ENCODE results near the gene GP1BB.

Gene GP1BB

GRCh38 chr22:19727310-19728150 lies 4.2 kb downstream of the GP1BB start:
- no peak for DNase-seq (ENCODE audit: low spot score)

DNA sequence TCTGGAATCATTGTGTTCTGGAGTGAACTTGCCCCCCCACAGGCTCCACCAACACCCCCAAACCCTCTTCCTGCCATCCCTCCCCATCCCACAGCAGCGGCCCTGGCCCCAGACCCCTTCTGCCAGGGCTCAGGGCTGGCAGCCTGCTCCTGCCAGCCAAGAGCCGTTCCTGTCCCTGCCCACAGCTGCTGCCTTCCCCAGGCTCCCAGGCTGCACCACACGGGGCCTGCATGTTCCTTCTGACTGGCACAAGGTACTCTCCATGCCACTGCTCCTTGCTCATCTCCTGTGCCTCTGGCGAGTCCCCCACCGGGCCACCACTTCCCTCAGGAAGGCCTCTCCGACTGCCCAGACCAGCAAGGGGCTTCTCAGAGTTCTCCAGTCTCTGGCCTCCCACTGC lies 4.9 kb downstream of the GP1BB start:
- no peak for DNase-seq (ENCODE audit: low spot score)

- DNase-seq (ENCODE audit: low spot score): no peak
These were observed 5.5 kb downstream of the GP1BB start for GRCh38 chr22:19728836-19729235.

- DNase-seq (ENCODE audit: low spot score): no peak
These were observed 6.2 kb downstream of the GP1BB start for GRCh38 chr22:19729507-19729906.

DNA sequence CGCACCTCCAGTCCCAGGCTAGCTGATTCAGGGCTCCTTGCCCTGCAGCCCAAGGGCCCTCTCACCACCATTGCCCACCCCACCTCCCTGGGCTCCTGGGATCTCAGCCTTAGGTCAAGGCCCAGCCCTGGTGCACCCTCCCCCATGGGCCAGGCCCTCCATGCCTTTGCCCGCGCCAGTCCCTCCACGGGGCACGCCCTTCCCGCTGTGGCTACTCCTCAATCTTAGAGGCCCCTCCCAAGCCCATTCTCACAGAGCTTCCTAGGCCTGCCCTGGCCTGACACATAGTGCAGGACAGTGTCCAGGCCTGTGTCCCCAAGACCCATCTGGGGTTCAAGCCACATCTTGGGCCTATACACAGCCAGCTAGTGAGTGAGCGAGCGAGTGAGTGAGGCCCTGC lies 6.9 kb downstream of the GP1BB start:
- DNase-seq (ENCODE audit: low spot score): no peak

GRCh38 chr22:19730655-19731360 lies 7.5 kb downstream of the GP1BB start:
- DNase-seq (ENCODE audit: low spot score): peak; percentile 80

GRCh38 chr22:19731361-19732135 lies 8.2 kb downstream of the GP1BB start:
- no peak for DNase-seq (ENCODE audit: low spot score)

GRCh38 chr22:19732403-19733113 lies 9.2 kb downstream of the GP1BB start:
- DNase-seq (ENCODE audit: low spot score): no peak

- DNase-seq (ENCODE audit: low spot score): no peak
These were observed 10.4 kb downstream of the GP1BB start for GRCh38 chr22:19733755-19734154.

- no peak for DNase-seq (ENCODE audit: low spot score)
These were observed 10.8 kb downstream of the GP1BB start for GRCh38 chr22:19734163-19734562.

DNA sequence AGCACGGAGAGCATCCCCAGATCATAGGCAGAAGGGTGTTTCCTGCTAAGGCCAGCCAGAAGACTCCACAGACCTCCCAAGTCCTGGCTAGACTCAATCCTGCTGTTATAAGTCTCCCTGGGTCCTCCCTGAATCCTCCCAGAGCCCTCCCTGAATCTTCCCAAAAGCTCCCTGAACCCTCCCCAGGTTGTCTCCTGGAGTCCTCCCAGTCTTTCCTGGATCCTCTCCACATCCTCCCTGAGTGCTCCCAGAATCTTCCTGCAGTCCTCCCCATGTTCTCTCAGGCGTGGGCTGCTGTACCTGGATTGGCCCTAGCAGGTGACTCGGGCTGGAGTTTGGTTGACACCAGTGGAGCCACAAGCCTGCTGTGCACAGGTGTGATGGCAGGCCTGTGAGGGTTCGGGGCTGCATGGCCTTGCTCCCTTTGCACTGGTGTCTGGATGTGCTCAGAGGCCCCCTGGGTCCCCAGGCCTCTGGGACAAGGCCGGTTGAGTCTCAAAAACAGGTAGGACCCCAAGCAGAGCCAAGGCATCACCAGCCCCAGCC lies 11.6 kb downstream of the GP1BB start:
- no peak for DNase-seq (ENCODE audit: low spot score)

DNA sequence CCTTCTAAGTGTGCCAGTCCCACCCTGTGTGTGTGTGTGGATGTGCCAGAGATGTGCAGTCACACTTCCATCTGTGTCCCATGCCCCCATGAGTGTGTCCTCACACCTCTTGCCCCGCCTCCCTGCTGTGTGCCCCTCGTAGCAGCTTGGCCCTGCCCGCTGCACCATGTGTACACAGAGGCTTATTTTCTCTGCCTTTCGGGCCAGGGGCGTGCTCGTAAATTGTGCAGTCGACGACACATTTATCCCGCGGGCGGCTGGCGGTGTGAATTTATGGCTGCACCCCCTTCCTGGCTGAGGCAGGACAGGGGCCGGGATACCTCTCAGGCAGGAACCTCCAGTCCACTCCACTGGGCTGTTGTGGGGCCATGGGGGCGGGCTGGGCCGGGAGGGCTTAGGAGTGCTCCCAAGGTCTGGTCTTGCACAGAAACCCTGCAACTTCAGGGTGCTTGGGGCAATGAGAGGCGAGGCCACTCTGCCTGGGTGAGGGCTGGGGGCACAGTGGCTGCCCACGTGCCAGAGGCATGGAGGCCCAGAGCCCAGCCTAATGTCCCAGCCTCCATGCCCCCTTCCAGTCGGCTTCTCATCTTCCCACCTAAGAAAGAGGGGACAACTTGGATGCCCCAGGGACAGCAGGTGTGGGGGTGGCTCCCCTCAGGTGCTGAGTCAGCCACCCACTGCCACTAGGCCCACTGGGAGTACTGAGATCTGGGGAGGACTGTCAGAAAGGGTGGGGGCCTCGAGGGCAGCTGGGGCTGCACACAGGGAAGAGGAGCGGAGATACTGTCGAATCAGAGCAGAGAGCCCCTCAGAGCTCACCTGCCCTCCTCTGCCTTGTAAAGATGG lies 12.5 kb downstream of the GP1BB start:
- DNase-seq (ENCODE audit: low spot score): no peak

GRCh38 chr22:19737846-19738663 lies 14.7 kb downstream of the GP1BB start:
- no peak for DNase-seq (ENCODE audit: low spot score)

- DNase-seq (ENCODE audit: low spot score): no peak
These were observed 15.5 kb downstream of the GP1BB start for GRCh38 chr22:19738664-19739447.

DNA sequence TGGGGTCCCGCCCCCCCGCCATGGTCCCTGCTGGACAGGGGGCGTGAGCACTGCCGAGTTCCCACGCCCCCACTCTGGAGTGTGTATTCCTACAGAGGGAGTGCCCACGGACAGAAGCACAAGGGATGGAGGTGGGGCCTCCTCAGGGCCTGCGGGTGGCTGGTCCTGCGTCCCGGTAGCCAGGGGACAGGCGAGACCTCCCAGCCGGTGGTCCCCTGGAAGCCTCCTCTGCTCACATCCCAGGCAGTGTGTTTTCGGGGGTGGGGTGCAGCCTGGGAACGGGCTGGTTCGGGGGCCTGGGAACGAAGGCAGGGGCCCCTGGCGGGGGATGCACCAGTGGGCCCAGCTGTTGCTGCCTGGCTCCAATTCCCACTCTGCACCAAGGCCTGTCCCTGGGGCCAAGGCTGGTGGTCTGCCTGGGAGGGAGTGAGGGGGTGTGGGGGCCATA lies 16.1 kb downstream of the GP1BB start:
- DNase-seq (ENCODE audit: low spot score): no peak

DNA sequence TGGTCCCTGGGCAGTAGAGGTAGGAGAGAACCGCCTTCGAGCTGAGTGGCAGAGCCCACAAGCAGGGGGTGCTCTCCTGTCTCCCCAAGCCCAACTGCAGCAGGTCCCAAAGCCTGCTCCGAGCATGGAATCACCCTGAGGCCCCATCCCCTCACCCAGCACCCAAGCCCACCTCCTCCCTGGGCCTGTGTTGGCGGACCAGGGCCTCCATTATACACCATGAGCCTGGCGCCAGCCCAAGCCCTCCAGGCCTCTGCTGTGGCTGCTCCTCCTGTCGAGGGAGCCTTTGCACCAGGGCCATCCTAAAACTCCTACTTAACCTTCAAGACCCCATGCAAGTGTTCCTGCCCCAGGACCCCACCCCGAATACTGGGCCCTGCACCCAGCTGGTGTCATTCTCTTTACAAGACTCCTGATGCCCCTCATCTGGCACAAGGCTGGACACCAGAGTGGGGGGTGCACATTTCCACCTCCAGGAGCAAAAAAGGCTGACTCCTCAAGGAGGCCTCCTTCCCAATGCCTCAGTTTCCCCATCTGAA lies 16.6 kb downstream of the GP1BB start:
- no peak for DNase-seq (ENCODE audit: low spot score)

GRCh38 chr22:19740586-19740985 lies 17.2 kb downstream of the GP1BB start:
- no peak for DNase-seq (ENCODE audit: low spot score)

- no peak for DNase-seq (ENCODE audit: low spot score)
These were observed 17.7 kb downstream of the GP1BB start for GRCh38 chr22:19741053-19741452.

Data from CD4-positive, alpha-beta T cell treated with Interleukin-15 for 4 hours (primary cell).